ENCODE measurements around the gene OASL.

The OASL gene

DNA sequence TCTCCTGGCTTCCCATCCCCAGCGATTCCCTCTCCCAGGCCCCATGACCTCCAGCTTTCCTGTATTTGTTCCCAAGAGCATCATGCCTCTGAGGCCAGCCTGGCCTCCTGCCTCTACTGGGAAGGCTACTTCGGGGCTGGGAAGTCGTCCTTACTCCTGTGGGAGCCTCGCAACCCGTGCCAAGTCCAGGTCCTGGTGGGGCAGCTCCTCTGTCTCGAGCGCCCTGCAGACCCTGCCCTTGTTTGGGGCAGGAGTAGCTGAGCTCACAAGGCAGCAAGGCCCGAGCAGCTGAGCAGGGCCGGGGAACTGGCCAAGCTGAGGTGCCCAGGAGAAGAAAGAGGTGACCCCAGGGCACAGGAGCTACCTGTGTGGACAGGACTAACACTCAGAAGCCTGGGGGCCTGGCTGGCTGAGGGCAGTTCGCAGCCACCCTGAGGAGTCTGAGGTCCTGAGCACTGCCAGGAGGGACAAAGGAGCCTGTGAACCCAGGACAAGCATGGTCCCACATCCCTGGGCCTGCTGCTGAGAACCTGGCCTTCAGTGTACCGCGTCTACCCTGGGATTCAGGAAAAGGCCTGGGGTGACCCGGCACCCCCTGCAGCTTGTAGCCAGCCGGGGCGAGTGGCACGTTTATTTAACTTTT is 37.1 kb downstream of the OASL start:
- TF ChIP-seq, protein P1, sequence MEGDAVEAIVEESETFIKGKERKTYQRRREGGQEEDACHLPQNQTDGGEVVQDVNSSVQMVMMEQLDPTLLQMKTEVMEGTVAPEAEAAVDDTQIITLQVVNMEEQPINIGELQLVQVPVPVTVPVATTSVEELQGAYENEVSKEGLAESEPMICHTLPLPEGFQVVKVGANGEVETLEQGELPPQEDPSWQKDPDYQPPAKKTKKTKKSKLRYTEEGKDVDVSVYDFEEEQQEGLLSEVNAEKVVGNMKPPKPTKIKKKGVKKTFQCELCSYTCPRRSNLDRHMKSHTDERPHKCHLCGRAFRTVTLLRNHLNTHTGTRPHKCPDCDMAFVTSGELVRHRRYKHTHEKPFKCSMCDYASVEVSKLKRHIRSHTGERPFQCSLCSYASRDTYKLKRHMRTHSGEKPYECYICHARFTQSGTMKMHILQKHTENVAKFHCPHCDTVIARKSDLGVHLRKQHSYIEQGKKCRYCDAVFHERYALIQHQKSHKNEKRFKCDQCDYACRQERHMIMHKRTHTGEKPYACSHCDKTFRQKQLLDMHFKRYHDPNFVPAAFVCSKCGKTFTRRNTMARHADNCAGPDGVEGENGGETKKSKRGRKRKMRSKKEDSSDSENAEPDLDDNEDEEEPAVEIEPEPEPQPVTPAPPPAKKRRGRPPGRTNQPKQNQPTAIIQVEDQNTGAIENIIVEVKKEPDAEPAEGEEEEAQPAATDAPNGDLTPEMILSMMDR (conservative IDR thresholded peaks at IDR 0.05; ENCODE audit: low read depth, low read length): no peak
- no peak for DNase-seq (ENCODE audit: low read depth)

DNA sequence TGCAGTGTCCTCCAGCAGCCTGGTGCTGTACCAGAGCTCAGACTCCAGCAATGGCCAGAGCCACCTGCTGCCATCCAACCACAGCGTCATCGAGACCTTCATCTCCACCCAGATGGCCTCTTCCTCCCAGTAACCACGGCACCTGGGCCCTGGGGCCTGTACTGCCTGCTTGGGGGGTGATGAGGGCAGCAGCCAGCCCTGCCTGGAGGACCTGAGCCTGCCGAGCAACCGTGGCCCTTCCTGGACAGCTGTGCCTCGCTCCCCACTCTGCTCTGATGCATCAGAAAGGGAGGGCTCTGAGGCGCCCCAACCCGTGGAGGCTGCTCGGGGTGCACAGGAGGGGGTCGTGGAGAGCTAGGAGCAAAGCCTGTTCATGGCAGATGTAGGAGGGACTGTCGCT is 38.0 kb downstream of the OASL start:
- TF ChIP-seq, protein P1 (conservative IDR thresholded peaks at IDR 0.05; ENCODE audit: low read depth, low read length): no peak
- DNase-seq (ENCODE audit: low read depth): no peak
- no peak overlapping the region for H3K4me3 ChIP-seq (ENCODE audit: low read depth, low read length)

More for the DNA sequence above, 37.1 kb downstream of the OASL start:
- H3K4me3 ChIP-seq (ENCODE audit: low read depth, low read length): no peak overlapping the region

DNA sequence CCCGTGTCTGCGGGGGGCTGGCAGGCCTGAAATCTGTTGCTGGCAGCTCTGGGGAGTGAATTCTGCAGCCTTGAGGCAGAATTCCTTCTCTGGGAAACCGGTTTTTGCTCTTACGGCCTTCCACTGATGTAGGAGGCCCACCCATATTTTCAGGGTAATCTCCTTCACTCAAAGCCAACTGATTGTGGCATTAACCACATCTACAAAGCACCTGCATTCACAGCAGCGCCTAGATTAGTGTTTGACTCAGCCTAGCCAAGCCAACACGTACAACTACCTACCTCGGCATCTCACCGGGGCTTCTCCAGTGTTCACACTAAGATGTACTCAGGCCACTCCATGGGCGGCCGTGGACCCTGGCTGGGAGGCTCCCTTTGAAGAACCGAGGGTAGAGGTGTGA is 38.5 kb downstream of the OASL start:
- no peak for DNase-seq (ENCODE audit: low read depth)
- TF ChIP-seq, protein P1 (conservative IDR thresholded peaks at IDR 0.05; ENCODE audit: low read depth, low read length): no peak
- no peak overlapping the region for H3K4me3 ChIP-seq (ENCODE audit: low read depth, low read length)

DNA sequence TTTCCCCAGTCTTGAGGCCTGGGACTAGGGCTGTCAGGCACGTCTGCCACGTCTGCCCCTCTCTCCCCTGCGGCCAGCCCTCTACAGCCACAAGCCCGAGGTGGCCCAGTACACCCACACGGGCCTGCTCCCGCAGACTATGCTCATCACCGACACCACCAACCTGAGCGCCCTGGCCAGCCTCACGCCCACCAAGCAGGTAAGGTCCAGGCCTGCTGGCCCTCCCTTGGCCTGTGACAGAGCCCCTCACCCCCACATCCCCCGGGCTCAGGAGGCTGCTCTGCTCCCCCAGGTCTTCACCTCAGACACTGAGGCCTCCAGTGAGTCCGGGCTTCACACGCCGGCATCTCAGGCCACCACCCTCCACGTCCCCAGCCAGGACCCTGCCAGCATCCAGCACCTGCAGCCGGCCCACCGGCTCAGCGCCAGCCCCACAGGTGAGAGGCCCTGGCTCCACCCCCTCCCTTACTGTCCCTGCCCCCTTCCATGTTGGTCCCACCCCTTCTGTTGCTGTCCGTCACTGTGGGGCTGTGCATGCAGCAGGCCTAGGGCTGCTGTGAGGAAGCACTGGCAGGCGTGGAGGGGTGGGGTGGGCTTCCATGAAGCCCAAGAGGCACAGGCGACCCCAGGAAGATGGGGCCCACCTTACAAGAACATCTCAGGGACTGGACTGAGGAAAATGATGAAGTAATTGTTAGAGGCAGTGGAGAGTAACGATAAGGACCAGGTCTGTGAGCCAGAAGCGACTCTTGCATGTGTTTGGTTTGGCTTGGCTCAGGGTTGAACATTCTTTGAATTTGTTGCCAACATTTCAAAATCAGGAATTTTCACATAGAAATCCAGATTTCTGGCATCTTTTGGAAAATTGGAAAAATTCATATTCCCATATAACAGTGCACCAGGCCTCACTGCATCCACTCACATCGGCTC is 39.6 kb downstream of the OASL start:
- H3K4me3 ChIP-seq (ENCODE audit: low read depth, low read length): no peak overlapping the region
- TF ChIP-seq, protein P1 (conservative IDR thresholded peaks at IDR 0.05; ENCODE audit: low read depth, low read length): no peak
- DNase-seq (ENCODE audit: low read depth): peak; percentile 30

DNA sequence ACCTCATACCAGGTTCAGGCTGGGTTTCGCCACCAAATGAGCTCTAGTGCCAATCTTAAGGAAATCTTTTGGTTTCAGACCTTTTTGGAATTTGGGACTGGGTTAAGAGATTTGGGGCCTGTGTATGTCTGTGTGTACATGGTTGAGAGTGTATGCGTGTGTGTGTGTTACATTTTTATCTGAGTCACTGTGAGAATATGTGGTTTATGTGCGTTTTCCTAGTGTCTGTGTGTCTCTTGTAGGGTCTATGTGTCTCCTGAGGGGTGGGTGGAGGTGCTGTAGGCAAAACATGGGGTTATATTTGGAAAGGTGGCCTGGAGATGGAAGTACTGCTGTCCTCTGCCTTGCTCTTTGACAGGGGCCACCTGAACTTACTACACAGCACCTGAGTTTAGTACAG is 40.6 kb downstream of the OASL start:
- TF ChIP-seq, protein P1 (conservative IDR thresholded peaks at IDR 0.05; ENCODE audit: low read depth, low read length): no peak
- no peak overlapping the region for H3K4me3 ChIP-seq (ENCODE audit: low read depth, low read length)
- DNase-seq (ENCODE audit: low read depth): no peak

DNA sequence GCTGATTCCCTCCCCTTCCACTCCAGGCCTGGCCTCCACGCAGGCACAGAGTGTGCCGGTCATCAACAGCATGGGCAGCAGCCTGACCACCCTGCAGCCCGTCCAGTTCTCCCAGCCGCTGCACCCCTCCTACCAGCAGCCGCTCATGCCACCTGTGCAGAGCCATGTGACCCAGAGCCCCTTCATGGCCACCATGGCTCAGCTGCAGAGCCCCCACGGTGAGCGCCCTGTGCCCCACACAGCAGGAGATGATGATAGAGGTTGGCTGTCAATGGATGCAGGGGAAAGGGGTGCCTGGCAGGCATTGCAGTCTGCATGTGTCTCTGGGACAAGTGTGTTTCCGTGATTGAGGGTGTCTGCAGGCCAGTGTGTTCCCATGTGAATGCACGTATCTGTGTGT is 41.6 kb downstream of the OASL start:
- DNase-seq (ENCODE audit: low read depth): no peak
- H3K4me3 ChIP-seq (ENCODE audit: low read depth, low read length): no peak overlapping the region
- TF ChIP-seq, protein P1 (conservative IDR thresholded peaks at IDR 0.05; ENCODE audit: low read depth, low read length): no peak
